ENCODE measurements around the gene GRIPAP1.

- TF ChIP-seq PATZ1 (CRISPR knock-in tag; IDR thresholded peaks at IDR 0.05; ENCODE audit: borderline replicate concordance): no peak
- no peak for TF ChIP-seq CSDC2 (CRISPR knock-in tag; IDR thresholded peaks at IDR 0.05)
- no peak for TF ChIP-seq ZC3H10 (CRISPR knock-in tag; IDR thresholded peaks at IDR 0.05)
- TF ChIP-seq RARB (CRISPR knock-in tag; IDR thresholded peaks at IDR 0.05): no peak
- no peak for TF ChIP-seq TOX (CRISPR knock-in tag; IDR thresholded peaks at IDR 0.05; ENCODE audit: borderline replicate concordance)
- no peak for TF ChIP-seq ZFP30 (CRISPR knock-in tag; IDR thresholded peaks at IDR 0.05)
- no peak for TF ChIP-seq ZFP3 (CRISPR knock-in tag; IDR thresholded peaks at IDR 0.05)
- no peak for TF ChIP-seq ZNF8 (CRISPR knock-in tag; IDR thresholded peaks at IDR 0.05)
- no peak for TF ChIP-seq CREB5 (CRISPR knock-in tag; IDR thresholded peaks at IDR 0.05; ENCODE audit: low read depth)
Observed at GRCh38 chrX:48923771-48924170, 78.3 kb downstream of the GRIPAP1 start.
